SK-N-SH treated with all-trans-retinoic acid at 6 μM for 48 hours (cell line): ENCODE measurements around the gene B4GALNT4.

Source experiments
- ATAC-seq: fragments of 200-7000 bp; cut with Tn5 transposase; 3 replicates; pipeline ENCODE4 v1.9.1; 2020; ENCODE audit warnings: mild to moderate bottlenecking, moderate library complexity
- ARNTL ChIP-seq: fragments of 450-650 bp; formaldehyde crosslinking; IDR thresholded peaks from 2 replicates; pipeline ENCODE4 v1.5.0; 2020; ENCODE audit warnings: low read depth, mild to moderate bottlenecking, moderate library complexity, borderline replicate concordance
- BACH2 ChIP-seq: fragments of 250-450 bp; sonication (Bioruptor Pico); IDR thresholded peaks from 2 replicates; pipeline ENCODE4 v1.9.0; 2021; ENCODE audit warnings: mild to moderate bottlenecking, borderline replicate concordance
- CSDC2 ChIP-seq: fragments of 250-450 bp; sonication (Bioruptor Pico); IDR thresholded peaks from 2 replicates; pipeline ENCODE4 v1.5.0; 2020; ENCODE audit warnings: mild to moderate bottlenecking, moderate library complexity
- ESRRG ChIP-seq: fragments of 250-450 bp; sonication (Bioruptor Pico); IDR thresholded peaks from 2 replicates; pipeline ENCODE4 v1.6.1; 2021; ENCODE audit warnings: mild to moderate bottlenecking
- GLIS3 ChIP-seq: fragments of 250-450 bp; sonication (Bioruptor Pico); IDR thresholded peaks from 2 replicates; pipeline ENCODE4 v1.5.0; 2020; ENCODE audit warnings: mild to moderate bottlenecking, moderate library complexity
- ISL1 ChIP-seq: fragments of 250-450 bp; sonication (Bioruptor Pico); IDR thresholded peaks from 2 replicates; pipeline ENCODE4 v2.1.2; 2022; ENCODE audit warnings: mild to moderate bottlenecking, moderate library complexity
- OSR1 ChIP-seq: fragments of 250-450 bp; sonication (Bioruptor Pico); IDR thresholded peaks from 2 replicates; pipeline ENCODE4 v1.8.0; 2022; ENCODE audit warnings: moderate library complexity, mild to moderate bottlenecking, inconsistent platforms
- PPARA ChIP-seq: fragments of 250-450 bp; sonication (Bioruptor Pico); IDR thresholded peaks from 2 replicates; pipeline ENCODE4 v1.5.0; 2020; ENCODE audit warnings: mild to moderate bottlenecking, borderline replicate concordance
- SNAI2 ChIP-seq: fragments of 250-450 bp; sonication (Bioruptor Pico); IDR thresholded peaks from 2 replicates; pipeline ENCODE4 v1.5.0; 2020; ENCODE audit warnings: mild to moderate bottlenecking, moderate library complexity
- TCF4 ChIP-seq: fragments of 250-450 bp; sonication (Bioruptor Pico); IDR thresholded peaks from 2 replicates; pipeline ENCODE4 v1.8.0; 2021; ENCODE audit warnings: mild to moderate bottlenecking, moderate library complexity, borderline replicate concordance
- TOX ChIP-seq: fragments of 250-450 bp; sonication (Bioruptor Pico); IDR thresholded peaks from 2 replicates; pipeline ENCODE4 v1.8.0; 2021; ENCODE audit warnings: mild to moderate bottlenecking, moderate library complexity, borderline replicate concordance
- ZC3H10 ChIP-seq: fragments of 250-450 bp; sonication (Bioruptor Pico); IDR thresholded peaks from 2 replicates; pipeline ENCODE4 v1.5.1; 2021; ENCODE audit warnings: mild to moderate bottlenecking, moderate library complexity
- ZFP3 ChIP-seq: fragments of 250-450 bp; sonication (Bioruptor Pico); IDR thresholded peaks from 2 replicates; pipeline ENCODE4 v1.5.0; 2020; ENCODE audit warnings: mild to moderate bottlenecking, moderate library complexity
- ZFP30 ChIP-seq: fragments of 450-650 bp; formaldehyde crosslinking; IDR thresholded peaks from 2 replicates; pipeline ENCODE4 v1.5.0; 2022; ENCODE audit warnings: mild to moderate bottlenecking, moderate library complexity
- ZNF565 ChIP-seq: fragments of 450-650 bp; formaldehyde crosslinking; conservative IDR thresholded peaks from 2 replicates; pipeline ENCODE4 v1.5.0; 2020; ENCODE audit warnings: low read depth, mild to moderate bottlenecking, moderate library complexity
- ZNF70 ChIP-seq: fragments of 450-650 bp; formaldehyde crosslinking; IDR thresholded peaks from 2 replicates; pipeline ENCODE4 v1.5.0; 2020; ENCODE audit warnings: mild to moderate bottlenecking, moderate library complexity
- ZNF8 ChIP-seq: fragments of 450-650 bp; formaldehyde crosslinking; IDR thresholded peaks from 2 replicates; pipeline ENCODE4 v1.5.0; 2020; ENCODE audit warnings: mild to moderate bottlenecking, moderate library complexity
- TF ChIP-seq, protein P1 (sequence below): fragments of 250-450 bp; sonication (Bioruptor Pico); IDR thresholded peaks from 2 replicates; pipeline ENCODE4 v1.5.1; 2021; ENCODE audit warnings: mild to moderate bottlenecking, moderate library complexity
- TF ChIP-seq, protein P2 (sequence below): fragments of 250-450 bp; sonication (Bioruptor Pico); IDR thresholded peaks from 2 replicates; pipeline ENCODE4 v1.8.0; 2021; ENCODE audit warnings: low read depth, mild to moderate bottlenecking, moderate library complexity, borderline replicate concordance
- TF ChIP-seq, protein P3 (sequence below): fragments of 250-450 bp; sonication (Bioruptor Pico); IDR thresholded peaks from 2 replicates; pipeline ENCODE4 v1.5.0; 2020; ENCODE audit warnings: mild to moderate bottlenecking, moderate library complexity
- TF ChIP-seq, protein P4 (sequence below): fragments of 250-450 bp; sonication (Bioruptor Pico); IDR thresholded peaks from 2 replicates; pipeline ENCODE4 v1.5.1; 2020; ENCODE audit warnings: low read depth, mild to moderate bottlenecking, moderate library complexity

The B4GALNT4 gene

DNA sequence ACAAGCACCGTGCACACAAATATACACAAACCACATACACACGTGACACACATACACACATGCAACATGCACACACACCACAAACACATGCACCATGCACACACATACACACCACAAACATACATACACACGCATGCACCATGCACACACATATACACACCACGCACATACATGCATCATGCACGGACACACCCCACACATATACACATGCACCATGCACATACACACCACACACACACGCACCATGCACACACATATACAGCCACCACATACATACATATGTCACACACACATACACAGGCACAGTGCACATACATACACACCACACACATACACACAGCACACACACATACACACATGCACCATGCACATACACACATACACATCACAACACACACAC lies 12.7 kb upstream of the B4GALNT4 start:
- TF ChIP-seq, protein P1, sequence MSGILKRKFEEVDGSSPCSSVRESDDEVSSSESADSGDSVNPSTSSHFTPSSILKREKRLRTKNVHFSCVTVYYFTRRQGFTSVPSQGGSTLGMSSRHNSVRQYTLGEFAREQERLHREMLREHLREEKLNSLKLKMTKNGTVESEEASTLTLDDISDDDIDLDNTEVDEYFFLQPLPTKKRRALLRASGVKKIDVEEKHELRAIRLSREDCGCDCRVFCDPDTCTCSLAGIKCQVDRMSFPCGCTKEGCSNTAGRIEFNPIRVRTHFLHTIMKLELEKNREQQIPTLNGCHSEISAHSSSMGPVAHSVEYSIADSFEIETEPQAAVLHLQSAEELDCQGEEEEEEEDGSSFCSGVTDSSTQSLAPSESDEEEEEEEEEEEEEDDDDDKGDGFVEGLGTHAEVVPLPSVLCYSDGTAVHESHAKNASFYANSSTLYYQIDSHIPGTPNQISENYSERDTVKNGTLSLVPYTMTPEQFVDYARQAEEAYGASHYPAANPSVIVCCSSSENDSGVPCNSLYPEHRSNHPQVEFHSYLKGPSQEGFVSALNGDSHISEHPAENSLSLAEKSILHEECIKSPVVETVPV: no peak
- TF ChIP-seq ZNF565 (CRISPR knock-in tag): no peak
- TF ChIP-seq, protein P2, sequence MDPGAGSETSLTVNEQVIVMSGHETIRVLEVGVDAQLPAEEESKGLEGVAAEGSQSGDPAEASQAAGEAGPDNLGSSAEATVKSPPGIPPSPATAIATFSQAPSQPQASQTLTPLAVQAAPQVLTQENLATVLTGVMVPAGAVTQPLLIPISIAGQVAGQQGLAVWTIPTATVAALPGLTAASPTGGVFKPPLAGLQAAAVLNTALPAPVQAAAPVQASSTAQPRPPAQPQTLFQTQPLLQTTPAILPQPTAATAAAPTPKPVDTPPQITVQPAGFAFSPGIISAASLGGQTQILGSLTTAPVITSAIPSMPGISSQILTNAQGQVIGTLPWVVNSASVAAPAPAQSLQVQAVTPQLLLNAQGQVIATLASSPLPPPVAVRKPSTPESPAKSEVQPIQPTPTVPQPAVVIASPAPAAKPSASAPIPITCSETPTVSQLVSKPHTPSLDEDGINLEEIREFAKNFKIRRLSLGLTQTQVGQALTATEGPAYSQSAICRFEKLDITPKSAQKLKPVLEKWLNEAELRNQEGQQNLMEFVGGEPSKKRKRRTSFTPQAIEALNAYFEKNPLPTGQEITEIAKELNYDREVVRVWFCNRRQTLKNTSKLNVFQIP: no peak
- TF ChIP-seq, protein P3, sequence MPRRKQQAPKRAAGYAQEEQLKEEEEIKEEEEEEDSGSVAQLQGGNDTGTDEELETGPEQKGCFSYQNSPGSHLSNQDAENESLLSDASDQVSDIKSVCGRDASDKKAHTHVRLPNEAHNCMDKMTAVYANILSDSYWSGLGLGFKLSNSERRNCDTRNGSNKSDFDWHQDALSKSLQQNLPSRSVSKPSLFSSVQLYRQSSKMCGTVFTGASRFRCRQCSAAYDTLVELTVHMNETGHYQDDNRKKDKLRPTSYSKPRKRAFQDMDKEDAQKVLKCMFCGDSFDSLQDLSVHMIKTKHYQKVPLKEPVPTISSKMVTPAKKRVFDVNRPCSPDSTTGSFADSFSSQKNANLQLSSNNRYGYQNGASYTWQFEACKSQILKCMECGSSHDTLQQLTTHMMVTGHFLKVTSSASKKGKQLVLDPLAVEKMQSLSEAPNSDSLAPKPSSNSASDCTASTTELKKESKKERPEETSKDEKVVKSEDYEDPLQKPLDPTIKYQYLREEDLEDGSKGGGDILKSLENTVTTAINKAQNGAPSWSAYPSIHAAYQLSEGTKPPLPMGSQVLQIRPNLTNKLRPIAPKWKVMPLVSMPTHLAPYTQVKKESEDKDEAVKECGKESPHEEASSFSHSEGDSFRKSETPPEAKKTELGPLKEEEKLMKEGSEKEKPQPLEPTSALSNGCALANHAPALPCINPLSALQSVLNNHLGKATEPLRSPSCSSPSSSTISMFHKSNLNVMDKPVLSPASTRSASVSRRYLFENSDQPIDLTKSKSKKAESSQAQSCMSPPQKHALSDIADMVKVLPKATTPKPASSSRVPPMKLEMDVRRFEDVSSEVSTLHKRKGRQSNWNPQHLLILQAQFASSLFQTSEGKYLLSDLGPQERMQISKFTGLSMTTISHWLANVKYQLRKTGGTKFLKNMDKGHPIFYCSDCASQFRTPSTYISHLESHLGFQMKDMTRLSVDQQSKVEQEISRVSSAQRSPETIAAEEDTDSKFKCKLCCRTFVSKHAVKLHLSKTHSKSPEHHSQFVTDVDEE (CRISPR knock-in tag): no peak
- TF ChIP-seq TCF4: no peak
- TF ChIP-seq, protein P4, sequence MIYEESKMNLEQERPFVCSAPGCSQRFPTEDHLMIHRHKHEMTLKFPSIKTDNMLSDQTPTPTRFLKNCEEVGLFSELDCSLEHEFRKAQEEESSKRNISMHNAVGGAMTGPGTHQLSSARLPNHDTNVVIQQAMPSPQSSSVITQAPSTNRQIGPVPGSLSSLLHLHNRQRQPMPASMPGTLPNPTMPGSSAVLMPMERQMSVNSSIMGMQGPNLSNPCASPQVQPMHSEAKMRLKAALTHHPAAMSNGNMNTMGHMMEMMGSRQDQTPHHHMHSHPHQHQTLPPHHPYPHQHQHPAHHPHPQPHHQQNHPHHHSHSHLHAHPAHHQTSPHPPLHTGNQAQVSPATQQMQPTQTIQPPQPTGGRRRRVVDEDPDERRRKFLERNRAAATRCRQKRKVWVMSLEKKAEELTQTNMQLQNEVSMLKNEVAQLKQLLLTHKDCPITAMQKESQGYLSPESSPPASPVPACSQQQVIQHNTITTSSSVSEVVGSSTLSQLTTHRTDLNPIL (CRISPR knock-in tag): no peak
- TF ChIP-seq SNAI2: no peak
- no peak for TF ChIP-seq ARNTL (CRISPR knock-in tag)
- TF ChIP-seq ISL1 (CRISPR knock-in tag): no peak
- no peak for TF ChIP-seq ZC3H10 (CRISPR knock-in tag)
- TF ChIP-seq PPARA: no peak
- TF ChIP-seq ZFP30 (CRISPR knock-in tag): no peak
- no peak for TF ChIP-seq ZFP3 (CRISPR knock-in tag)
- no peak for ATAC-seq

DNA sequence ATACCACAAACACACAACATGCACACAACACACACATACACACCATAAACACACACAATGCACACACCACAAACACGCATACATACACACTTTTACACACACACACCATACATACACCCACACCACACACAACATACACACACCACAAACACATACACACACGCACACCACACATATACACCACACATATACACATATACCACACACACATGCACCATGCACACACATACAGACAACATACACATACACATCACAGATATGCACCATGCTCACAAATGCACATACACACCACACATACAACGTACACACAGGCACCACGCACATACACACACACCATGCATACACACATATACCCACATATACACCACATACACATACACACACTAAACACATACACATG lies 11.7 kb upstream of the B4GALNT4 start:
- no peak for ATAC-seq

More for the DNA sequence above, 11.7 kb upstream of the B4GALNT4 start:
- no peak for TF ChIP-seq ZFP30 (CRISPR knock-in tag)
- no peak for TF ChIP-seq CSDC2 (CRISPR knock-in tag)
- TF ChIP-seq ZNF8 (CRISPR knock-in tag): no peak
- no peak for TF ChIP-seq ARNTL (CRISPR knock-in tag)
- no peak for TF ChIP-seq SNAI2
- TF ChIP-seq TOX (CRISPR knock-in tag): no peak
- no peak for TF ChIP-seq OSR1
- TF ChIP-seq, protein P1: no peak
- TF ChIP-seq ZNF70 (CRISPR knock-in tag): no peak
- TF ChIP-seq, protein P2: no peak
- no peak for TF ChIP-seq ESRRG (CRISPR knock-in tag)
- TF ChIP-seq GLIS3 (CRISPR knock-in tag): no peak
- TF ChIP-seq PPARA: no peak
- no peak for TF ChIP-seq BACH2 (CRISPR knock-in tag)
